Activated CD8-positive, alpha-beta memory T cell treated with anti-CD3 and anti-CD28 coated beads, Interleukin-2, amount 50 U/mL, for 48 hours (primary cell): ENCODE data around the gene SLC27A1.
"Not testable (repeated sequence)": the region's sequence is repeated elsewhere in the genome, so short reads cannot be mapped to it uniquely, and the experiment has no call there.

Experiments used
- DNase-seq: peaks from one replicate; pipeline ENCODE4 v3.0.0-alpha.2; 2020

SLC27A1 gene

GRCh38 chr19:17512574-17512939 lies 42.2 kb downstream of the SLC27A1 start:
- no peak for DNase-seq

- no peak for DNase-seq
Observed at GRCh38 chr19:17515408-17516149, 45.3 kb downstream of the SLC27A1 start.

GRCh38 chr19:17517898-17518297 lies 47.6 kb downstream of the SLC27A1 start:
- no peak for DNase-seq

GRCh38 chr19:17518654-17519053 lies 48.3 kb downstream of the SLC27A1 start:
- DNase-seq, result not testable (repeated sequence)

GRCh38 chr19:17519967-17520366 lies 49.6 kb downstream of the SLC27A1 start:
- no peak for DNase-seq

- no peak for DNase-seq
Observed at GRCh38 chr19:17520865-17521264, 50.5 kb downstream of the SLC27A1 start.

- DNase-seq, result peak; percentile 83
Observed at GRCh38 chr19:17522988-17523872, 52.9 kb downstream of the SLC27A1 start.

- DNase-seq, result no peak
Observed at GRCh38 chr19:17524651-17525050, 54.3 kb downstream of the SLC27A1 start.

GRCh38 chr19:17525141-17525540 lies 54.8 kb downstream of the SLC27A1 start:
- no peak for DNase-seq

- DNase-seq, result no peak
Observed at GRCh38 chr19:17526922-17527321, 56.6 kb downstream of the SLC27A1 start.

GRCh38 chr19:17527326-17527725 lies 57.0 kb downstream of the SLC27A1 start:
- DNase-seq, result no peak

- DNase-seq, result no peak
Observed at GRCh38 chr19:17528610-17529009, 58.3 kb downstream of the SLC27A1 start.

- DNase-seq, result no peak
Observed at GRCh38 chr19:17529239-17530158, 59.2 kb downstream of the SLC27A1 start.

- no peak for DNase-seq
Observed at GRCh38 chr19:17530586-17530985, 60.3 kb downstream of the SLC27A1 start.

GRCh38 chr19:17532116-17532515 lies 61.8 kb downstream of the SLC27A1 start:
- DNase-seq, result no peak

- DNase-seq, result no peak
Observed at GRCh38 chr19:17532557-17532956, 62.2 kb downstream of the SLC27A1 start.

- no peak for DNase-seq
Observed at GRCh38 chr19:17534767-17535166, 64.4 kb downstream of the SLC27A1 start.

- DNase-seq, result no peak
Observed at GRCh38 chr19:17536955-17537354, 66.6 kb downstream of the SLC27A1 start.

- DNase-seq, result no peak
Observed at GRCh38 chr19:17538684-17539237, 68.4 kb downstream of the SLC27A1 start.

GRCh38 chr19:17539238-17540117 lies 69.2 kb downstream of the SLC27A1 start:
- DNase-seq, result peak; percentile 99

- DNase-seq, result no peak
Observed at GRCh38 chr19:17540174-17540573, 69.8 kb downstream of the SLC27A1 start.
